ENCODE measurements around the gene ZMYND19. TPM values are rescaled to one million over a fixed set of nuclear protein-coding genes. Genes with fewer than 3 reads are reported as not detected.

The ZMYND19 gene
- total RNA-seq, 1 donor from 2014 or later: 10.3 TPM

DNA sequence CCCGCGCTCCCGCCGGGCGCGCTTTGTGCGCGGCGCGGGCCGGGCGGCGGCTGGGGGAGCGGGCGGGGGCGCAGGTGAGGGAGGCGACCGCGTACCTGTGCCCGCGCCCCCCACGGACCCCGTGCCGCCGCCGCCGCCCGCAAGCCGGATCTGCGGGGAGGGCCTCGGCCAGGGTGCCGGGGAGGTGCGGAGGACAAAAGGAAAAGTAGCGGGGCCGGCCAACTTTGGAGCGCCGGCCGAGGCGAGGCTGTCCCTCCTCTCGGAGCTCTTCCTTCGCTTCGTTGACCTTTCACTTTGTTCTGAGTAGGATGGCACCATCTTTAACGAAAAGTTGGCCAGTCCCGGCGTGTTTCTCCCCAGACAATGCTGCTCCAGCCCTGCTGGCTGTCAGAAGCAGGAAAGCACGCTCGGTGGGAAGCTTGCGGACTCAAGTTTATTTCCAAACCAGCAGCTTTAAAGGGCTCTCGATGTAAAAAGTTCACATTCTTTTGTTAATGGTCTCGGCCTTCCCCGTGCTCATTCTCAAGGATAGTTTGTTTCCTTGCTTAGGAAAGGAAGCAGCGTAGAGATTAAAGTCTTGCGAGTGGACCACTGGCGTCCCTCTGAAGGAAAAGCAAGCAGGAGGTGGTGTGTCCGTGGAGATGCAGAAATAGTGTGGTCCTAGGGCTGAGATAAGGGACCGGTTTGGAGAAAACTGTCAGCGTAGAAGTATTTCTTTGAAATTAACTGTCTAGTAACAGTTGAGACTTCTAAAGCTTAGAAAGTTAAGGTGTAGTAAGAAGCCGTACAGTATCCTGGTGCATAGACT is 29.1 kb upstream of the ZMYND19 start:
- TF ChIP-seq CTCF (IDR thresholded peaks at IDR 0.05) (no peak), POLR2A (IDR thresholded peaks at IDR 0.05) (no peak), POLR2AphosphoS5 (IDR thresholded peaks at IDR 0.05; ENCODE audit: insufficient read depth in 1 of 2, low read depth in 1 of 2) (peak in 1 of 2 donors; percentile 17)
- no peaks in the 10 kb centered on the region for H3K27me3 ChIP-seq
- peak overlapping the region; percentile 77 to 92 for H3K4me3 ChIP-seq
- no peak for DNase-seq (ENCODE audit: extremely low spot score in 2 of 2)
- intact Hi-C loops (cut with DNase I): loop anchor here (1.0 kb wide), 1 partner anchor 29 kb away; the partner anchor contains the start of gene ZMYND19
- H3K4me1 ChIP-seq: peaks cover 61% of the 10 kb centered on the region
- peaks cover 0 to 15% of the 10 kb centered on the region in 2 donors for H3K36me3 ChIP-seq
- peak overlapping the region; percentile 76 for H3K27ac ChIP-seq
- H3K9me3 ChIP-seq: no peaks in the 10 kb centered on the region

DNA sequence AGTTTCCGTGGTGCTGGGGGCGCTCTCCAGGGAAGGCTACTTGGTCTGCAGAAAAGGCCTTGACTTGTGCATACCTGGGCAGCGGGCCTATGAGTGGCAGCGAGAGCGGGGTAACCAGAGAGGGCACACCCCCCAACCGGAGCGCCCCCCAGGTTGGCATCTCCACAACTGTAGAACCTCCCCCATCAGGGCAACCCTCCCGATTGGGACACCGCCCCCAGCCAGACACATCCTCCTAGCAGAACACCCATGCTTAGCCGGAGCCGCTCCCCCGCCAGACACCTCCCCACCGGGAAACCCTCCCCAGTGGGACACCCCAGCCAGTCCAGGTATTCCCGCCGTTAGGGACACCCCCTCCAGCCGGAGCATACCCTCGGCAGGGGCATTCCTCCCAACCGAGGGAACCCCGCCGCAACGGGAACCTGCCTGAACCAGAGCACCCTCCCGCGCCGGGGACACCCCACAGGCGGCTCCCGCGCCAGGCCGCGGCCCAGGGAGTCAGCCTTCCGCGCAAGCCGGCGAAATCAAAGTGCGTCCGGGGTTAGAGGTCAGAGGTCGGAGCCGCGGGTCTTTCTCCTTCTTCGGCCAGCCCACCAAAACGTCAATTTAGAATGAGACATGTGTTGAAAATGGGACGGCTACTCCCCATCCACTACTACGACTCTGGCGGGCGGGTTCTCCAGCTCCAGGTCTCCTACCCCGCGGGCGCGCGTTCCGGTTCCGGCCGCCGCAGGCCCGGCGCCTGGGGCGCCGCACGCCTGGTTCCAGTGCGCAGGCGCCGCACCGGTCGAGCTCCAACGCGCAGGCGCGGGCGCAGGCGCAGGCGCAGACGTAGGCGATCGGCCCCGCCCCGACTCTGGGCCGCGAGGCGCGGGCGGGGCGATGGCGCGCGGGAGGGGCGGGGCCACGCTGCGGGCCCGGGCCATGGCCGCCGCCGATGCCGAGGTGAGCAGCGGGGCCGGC is 28.1 kb upstream of the ZMYND19 start, which contains the start of gene EHMT1:
TSS of gene EHMT1 (plus strand) at position 901 of the 963 bp plus-strand sequence. CDS start at position 925, 24 bp downstream.
- Histone ChIP-seq H3K4me1 (peaks cover 66% of the 10 kb centered on the region), H3K36me3 (peaks cover 0 to 24% of the 10 kb centered on the region in 2 donors), H3K27ac (peak within 1 kb of the TSS; percentile 82), H3K27me3 (no peaks in the 10 kb centered on the region), H3K4me3 (peak within 1 kb of the TSS; percentile 92 to 96), H3K9me3 (no peaks in the 10 kb centered on the region)
- intact Hi-C loops (cut with DNase I): no loop called here
- no peak for TF ChIP-seq CTCF (IDR thresholded peaks at IDR 0.05)
- peak in 1 of 2 donors; percentile 73 for TF ChIP-seq POLR2AphosphoS5 (IDR thresholded peaks at IDR 0.05; ENCODE audit: insufficient read depth in 1 of 2, low read depth in 1 of 2)
- peak in 1 of 2 donors; percentile 47 for TF ChIP-seq POLR2A (IDR thresholded peaks at IDR 0.05)
- DNase-seq (ENCODE audit: extremely low spot score in 2 of 2): peak in 1 of 2 donors; percentile 89

DNA sequence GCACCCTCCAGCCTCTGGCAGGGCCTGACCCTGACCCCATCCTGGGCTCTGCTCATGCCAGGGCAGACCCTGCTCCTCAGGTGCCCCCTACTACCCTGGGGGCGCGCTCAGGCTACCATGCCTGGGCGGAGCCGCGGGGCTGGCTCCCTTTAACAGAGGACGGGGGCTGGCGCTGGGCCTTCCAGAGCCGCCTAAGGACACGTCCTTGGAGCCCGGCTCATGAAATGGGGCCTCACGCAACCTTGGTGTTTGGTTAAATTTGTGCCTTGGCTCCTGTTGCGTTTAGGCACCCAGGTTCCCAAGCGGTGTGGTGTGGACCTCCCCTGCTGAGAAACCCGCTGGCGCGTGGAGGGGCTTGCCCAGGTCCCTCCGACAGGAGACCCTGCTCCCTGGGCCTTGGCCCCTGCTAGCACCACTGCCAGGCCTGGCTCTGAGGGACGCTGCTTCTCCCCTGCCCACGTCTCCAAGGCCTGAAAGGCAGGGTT is 25.1 kb upstream of the ZMYND19 start:
- Histone ChIP-seq H3K27me3 (no peaks in the 10 kb centered on the region), H3K36me3 (peaks cover 0 to 24% of the 10 kb centered on the region in 2 donors), H3K27ac (no peak overlapping the region), H3K4me1 (peaks cover 67% of the 10 kb centered on the region), H3K9me3 (no peaks in the 10 kb centered on the region), H3K4me3 (no peak overlapping the region)
- DNase-seq (ENCODE audit: extremely low spot score in 2 of 2): no peak
- intact Hi-C loops (cut with DNase I): no loop called here
- TF ChIP-seq POLR2AphosphoS5 (IDR thresholded peaks at IDR 0.05; ENCODE audit: insufficient read depth in 1 of 2, low read depth in 1 of 2) (no peak), CTCF (IDR thresholded peaks at IDR 0.05) (no peak), POLR2A (IDR thresholded peaks at IDR 0.05) (no peak)

DNA sequence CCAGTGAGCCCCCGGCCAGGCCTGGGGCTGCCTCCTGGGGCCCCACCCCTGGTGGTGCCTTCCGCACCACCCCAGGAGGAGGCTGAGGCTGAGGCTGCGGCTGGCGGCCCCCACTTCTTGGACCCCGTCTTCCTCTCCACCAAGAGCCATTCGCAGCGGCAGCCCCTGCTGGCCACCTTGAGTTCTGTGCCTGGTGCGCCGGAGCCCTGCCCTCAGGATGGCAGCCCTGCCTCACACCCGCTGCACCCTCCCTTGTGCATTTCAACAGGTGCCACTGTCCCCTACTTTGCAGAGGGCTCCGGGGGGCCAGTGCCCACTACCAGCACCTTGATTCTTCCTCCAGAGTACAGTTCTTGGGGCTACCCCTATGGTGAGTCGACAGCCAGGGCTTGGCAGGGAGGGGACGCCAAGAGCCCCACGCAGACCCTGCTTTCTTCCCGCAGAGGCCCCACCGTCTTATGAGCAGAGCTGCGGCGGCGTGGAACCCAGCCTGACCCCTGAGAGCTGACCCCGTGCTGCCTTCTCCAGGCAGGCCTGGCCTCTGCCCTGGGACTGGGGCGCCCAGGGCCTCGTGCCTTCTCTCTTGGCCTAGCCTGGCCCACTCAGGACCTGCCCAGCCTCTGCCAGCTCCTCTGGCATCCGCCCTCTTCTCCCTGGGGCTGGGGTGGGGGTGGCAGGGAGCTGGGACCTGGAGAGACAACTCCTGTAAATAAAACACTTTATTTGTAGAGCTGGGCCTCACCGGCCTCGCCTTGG is 24.5 kb upstream of the ZMYND19 start:
- Histone ChIP-seq H3K27me3 (no peaks in the 10 kb centered on the region), H3K4me3 (no peak overlapping the region), H3K4me1 (peaks cover 60% of the 10 kb centered on the region), H3K36me3 (peaks cover 0 to 24% of the 10 kb centered on the region in 2 donors), H3K27ac (no peak overlapping the region), H3K9me3 (no peaks in the 10 kb centered on the region)
- DNase-seq (ENCODE audit: extremely low spot score in 2 of 2): no peak
- intact Hi-C loops (cut with DNase I): no loop called here
- TF ChIP-seq POLR2AphosphoS5 (IDR thresholded peaks at IDR 0.05; ENCODE audit: insufficient read depth in 1 of 2, low read depth in 1 of 2) (no peak), POLR2A (IDR thresholded peaks at IDR 0.05) (no peak), CTCF (IDR thresholded peaks at IDR 0.05) (no peak)
